ENCODE measurements around the gene CMSS1. TPM values are rescaled to one million over a fixed set of nuclear protein-coding genes. Genes with fewer than 3 reads are reported as not detected.

The CMSS1 gene
- total RNA-seq, 1 experiment from 2014 or later, result 98.6 TPM

DNA sequence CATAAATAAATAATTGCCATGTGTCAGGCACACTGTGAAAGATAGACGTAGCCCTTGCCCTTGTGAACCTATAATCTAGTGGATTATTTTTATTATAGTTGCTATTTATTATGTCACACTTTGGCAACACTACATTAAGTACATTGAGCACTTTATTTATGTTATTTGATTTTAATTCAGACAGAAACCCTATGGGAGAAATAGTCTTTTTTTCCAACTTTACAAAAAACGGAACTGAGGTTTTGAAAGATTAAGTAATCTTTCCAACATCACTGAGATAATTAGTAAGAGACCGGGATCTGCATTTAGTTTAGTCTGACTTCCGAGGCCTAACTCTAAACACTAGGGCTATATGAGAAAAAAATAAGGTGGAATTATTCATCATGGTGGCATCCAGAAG lies 299.4 kb downstream of the CMSS1 start:
- Histone ChIP-seq H3K4me3 (ENCODE audit: low read depth, low read length, poor library complexity, severe bottlenecking) (no peak overlapping the region), H3K36me3 (ENCODE audit: insufficient read depth, low read length, poor library complexity, severe bottlenecking) (no peaks in the 10 kb centered on the region), H3K9me3 (ENCODE audit: low read depth, low read length, poor library complexity, severe bottlenecking) (no peaks in the 10 kb centered on the region), H3K27me3 (replicated peaks; ENCODE audit: insufficient read depth, low read depth, low read length, poor library complexity) (no peaks in the 10 kb centered on the region), H3K4me1 (ENCODE audit: insufficient read depth, low read length, poor library complexity, severe bottlenecking) (no peaks in the 10 kb centered on the region), H3K27ac (ENCODE audit: low read depth, low read length, poor library complexity, severe bottlenecking) (no peak overlapping the region)
- BruUV-seq (replicated peaks), result no TSS peak
- DNase-seq (ENCODE audit: low spot score), result no peak
- intact Hi-C loops (cut with micrococcal nuclease; ENCODE audit: unreplicated experiment), result no loop called here
- TF ChIP-seq EZH2 (IDR thresholded peaks at IDR 0.05; ENCODE audit: borderline replicate concordance, low read depth, low read length, poor library complexity, severe bottlenecking), result no peak
- TF ChIP-seq, protein P1, sequence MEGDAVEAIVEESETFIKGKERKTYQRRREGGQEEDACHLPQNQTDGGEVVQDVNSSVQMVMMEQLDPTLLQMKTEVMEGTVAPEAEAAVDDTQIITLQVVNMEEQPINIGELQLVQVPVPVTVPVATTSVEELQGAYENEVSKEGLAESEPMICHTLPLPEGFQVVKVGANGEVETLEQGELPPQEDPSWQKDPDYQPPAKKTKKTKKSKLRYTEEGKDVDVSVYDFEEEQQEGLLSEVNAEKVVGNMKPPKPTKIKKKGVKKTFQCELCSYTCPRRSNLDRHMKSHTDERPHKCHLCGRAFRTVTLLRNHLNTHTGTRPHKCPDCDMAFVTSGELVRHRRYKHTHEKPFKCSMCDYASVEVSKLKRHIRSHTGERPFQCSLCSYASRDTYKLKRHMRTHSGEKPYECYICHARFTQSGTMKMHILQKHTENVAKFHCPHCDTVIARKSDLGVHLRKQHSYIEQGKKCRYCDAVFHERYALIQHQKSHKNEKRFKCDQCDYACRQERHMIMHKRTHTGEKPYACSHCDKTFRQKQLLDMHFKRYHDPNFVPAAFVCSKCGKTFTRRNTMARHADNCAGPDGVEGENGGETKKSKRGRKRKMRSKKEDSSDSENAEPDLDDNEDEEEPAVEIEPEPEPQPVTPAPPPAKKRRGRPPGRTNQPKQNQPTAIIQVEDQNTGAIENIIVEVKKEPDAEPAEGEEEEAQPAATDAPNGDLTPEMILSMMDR (conservative IDR thresholded peaks at IDR 0.05; ENCODE audit: low read depth, low read length), result no peak
- ChIA-PET CTCF (no interaction called here), POLR2A (ENCODE audit: low non-redundant PET) (no interaction called here)

DNA sequence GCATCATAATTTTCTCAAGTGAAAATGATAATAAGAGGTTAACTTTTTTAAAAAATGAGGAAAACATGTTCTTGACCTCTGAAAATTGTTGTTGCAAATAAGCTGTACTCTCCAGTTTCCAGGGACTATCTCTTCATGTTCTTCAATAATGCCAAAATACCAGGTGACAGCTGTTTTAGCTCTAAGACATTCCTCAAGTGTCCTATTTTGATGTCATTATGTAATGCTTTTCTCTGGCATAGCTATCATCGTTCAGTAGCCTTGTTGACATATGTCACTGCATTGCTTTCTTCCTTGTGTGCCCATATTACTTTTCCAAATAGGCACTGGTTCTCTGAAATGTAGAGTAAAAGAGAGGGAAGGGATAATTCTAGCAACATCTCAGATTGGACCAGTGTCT lies 302.4 kb downstream of the CMSS1 start:
- Histone ChIP-seq H3K36me3 (ENCODE audit: insufficient read depth, low read length, poor library complexity, severe bottlenecking) (no peaks in the 10 kb centered on the region), H3K4me3 (ENCODE audit: low read depth, low read length, poor library complexity, severe bottlenecking) (no peak overlapping the region), H3K27ac (ENCODE audit: low read depth, low read length, poor library complexity, severe bottlenecking) (no peak overlapping the region), H3K4me1 (ENCODE audit: insufficient read depth, low read length, poor library complexity, severe bottlenecking) (no peaks in the 10 kb centered on the region), H3K9me3 (ENCODE audit: low read depth, low read length, poor library complexity, severe bottlenecking) (no peaks in the 10 kb centered on the region), H3K27me3 (replicated peaks; ENCODE audit: insufficient read depth, low read depth, low read length, poor library complexity) (no peaks in the 10 kb centered on the region)
- intact Hi-C loops (cut with micrococcal nuclease; ENCODE audit: unreplicated experiment), result no loop called here
- no TSS peak for BruUV-seq (replicated peaks)
- TF ChIP-seq EZH2 (IDR thresholded peaks at IDR 0.05; ENCODE audit: borderline replicate concordance, low read depth, low read length, poor library complexity, severe bottlenecking), result no peak
- TF ChIP-seq, protein P1 (conservative IDR thresholded peaks at IDR 0.05; ENCODE audit: low read depth, low read length), result no peak
- ChIA-PET POLR2A (ENCODE audit: low non-redundant PET) (no interaction called here), CTCF (no interaction called here)
- no peak for DNase-seq (ENCODE audit: low spot score)

DNA sequence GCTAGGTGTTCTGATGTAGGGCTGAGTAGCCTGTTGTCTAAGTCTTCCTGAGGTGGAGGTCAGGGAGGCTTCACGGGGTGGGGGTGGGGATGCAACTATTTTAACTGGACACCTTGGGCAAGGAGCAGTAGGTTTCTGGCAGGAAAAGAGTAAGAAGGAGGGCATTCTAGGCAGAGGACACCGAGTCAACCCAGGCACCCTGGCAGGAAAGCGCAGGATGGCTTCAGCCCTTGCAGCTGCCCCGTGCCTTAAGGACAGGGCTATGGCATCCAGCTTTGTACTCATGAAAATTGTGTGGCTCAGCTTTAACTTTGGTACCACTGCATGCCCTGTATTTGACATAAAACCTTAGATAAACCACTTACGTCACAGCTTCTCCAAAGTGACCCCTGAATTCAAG lies 303.0 kb downstream of the CMSS1 start:
- TF ChIP-seq, protein P1 (conservative IDR thresholded peaks at IDR 0.05; ENCODE audit: low read depth, low read length), result no peak
- TF ChIP-seq EZH2 (IDR thresholded peaks at IDR 0.05; ENCODE audit: borderline replicate concordance, low read depth, low read length, poor library complexity, severe bottlenecking), result no peak
- H3K27me3 ChIP-seq (replicated peaks; ENCODE audit: insufficient read depth, low read depth, low read length, poor library complexity), result no peaks in the 10 kb centered on the region
- no peak overlapping the region for H3K27ac ChIP-seq (ENCODE audit: low read depth, low read length, poor library complexity, severe bottlenecking)
- no peaks in the 10 kb centered on the region for H3K9me3 ChIP-seq (ENCODE audit: low read depth, low read length, poor library complexity, severe bottlenecking)
- POLR2A ChIA-PET (ENCODE audit: low non-redundant PET), result no interaction called here
- no peak for DNase-seq (ENCODE audit: low spot score)
- CTCF ChIA-PET, result no interaction called here
- no peak overlapping the region for H3K4me3 ChIP-seq (ENCODE audit: low read depth, low read length, poor library complexity, severe bottlenecking)
- H3K4me1 ChIP-seq (ENCODE audit: insufficient read depth, low read length, poor library complexity, severe bottlenecking), result no peaks in the 10 kb centered on the region
- H3K36me3 ChIP-seq (ENCODE audit: insufficient read depth, low read length, poor library complexity, severe bottlenecking), result no peaks in the 10 kb centered on the region
- BruUV-seq (replicated peaks), result no TSS peak
- intact Hi-C loops (cut with micrococcal nuclease; ENCODE audit: unreplicated experiment), result no loop called here

Measured in A673 (cell line).